Peyer's patch (tissue), 4 donors: ENCODE results near the gene TMEM163.

ENCODE experiments used
- CTCF ChIP-seq, 6 experiments: fragments of 450-650 bp in 4 of 6; fragments of 200-600 bp in 2 of 6; sonication (generic) in 1 of 6; IDR thresholded peaks; one replicate each; pipeline ENCODE4 v1.5.1; 2017 to 2019; ENCODE audit warnings: antibody characterized with exemption in 6 of 6, mild to moderate bottlenecking in 3 of 6, moderate library complexity in 1 of 6
- POLR2A ChIP-seq, 2 donors: fragments of 450-650 bp; IDR thresholded peaks; one replicate each; pipeline ENCODE4 v1.5.1; 2017; ENCODE audit warnings: antibody characterized with exemption in 2 of 2, mild to moderate bottlenecking in 2 of 2, moderate library complexity in 2 of 2

GRCh38 chr2:134457353-134457752 is 261.4 kb downstream of the TMEM163 start:
- no peak for TF ChIP-seq CTCF (IDR thresholded peaks at IDR 0.05)
- TF ChIP-seq POLR2A (IDR thresholded peaks at IDR 0.05), result no peak
